Fibroblast of gingiva (primary cell): ENCODE measurements around the gene ULBP1.
"Not testable (repeated sequence)": the region's sequence is repeated elsewhere in the genome, so short reads cannot be mapped to it uniquely, and the experiment has no call there.

ENCODE experiments used
- DNase-seq: peaks from one replicate; pipeline ENCODE4 v3.0.0-alpha.2; 2011; ENCODE audit warnings: low read depth

The ULBP1 gene

DNA sequence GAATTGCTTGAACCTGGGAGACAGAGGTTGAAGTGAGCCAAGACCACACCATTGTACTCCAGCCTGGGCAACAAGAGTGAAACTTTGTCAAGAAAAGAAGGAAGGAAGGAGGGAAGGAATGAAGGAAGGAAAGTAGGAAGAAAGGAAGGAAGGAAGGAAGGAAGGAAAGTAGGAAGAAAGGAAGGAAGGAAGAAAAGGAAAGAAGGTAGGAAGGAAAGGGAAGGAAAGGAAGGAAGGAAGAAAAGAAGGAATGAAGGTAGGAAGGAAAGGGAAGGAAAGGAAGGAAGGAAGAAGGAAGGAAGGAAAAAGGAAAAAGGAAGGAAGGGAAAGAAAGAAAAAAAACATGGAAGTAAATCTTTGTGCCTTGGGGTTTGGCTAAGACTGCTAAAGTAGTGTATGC, 11.7 kb downstream of the ULBP1 start:
- no peak for DNase-seq

DNA sequence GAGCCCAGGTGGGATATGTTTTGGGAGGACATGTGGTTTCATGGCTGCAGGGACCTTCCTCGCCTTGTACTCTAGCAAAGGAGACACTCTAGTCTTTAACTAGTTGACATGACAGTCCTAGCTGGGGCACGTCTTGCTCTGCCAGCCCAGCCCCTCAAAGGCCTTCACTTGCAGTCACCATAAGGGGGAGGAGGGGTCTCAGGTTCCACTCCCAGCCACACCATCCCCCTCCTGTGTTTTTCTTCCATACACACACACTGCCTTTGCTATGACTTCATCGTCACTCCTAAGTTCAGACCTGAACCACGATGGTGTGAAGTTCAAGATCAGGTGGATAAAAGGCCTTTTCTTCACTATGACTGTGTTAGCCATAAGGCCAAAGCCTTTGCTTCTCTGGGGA, 13.5 kb downstream of the ULBP1 start:
- no peak for DNase-seq

DNA sequence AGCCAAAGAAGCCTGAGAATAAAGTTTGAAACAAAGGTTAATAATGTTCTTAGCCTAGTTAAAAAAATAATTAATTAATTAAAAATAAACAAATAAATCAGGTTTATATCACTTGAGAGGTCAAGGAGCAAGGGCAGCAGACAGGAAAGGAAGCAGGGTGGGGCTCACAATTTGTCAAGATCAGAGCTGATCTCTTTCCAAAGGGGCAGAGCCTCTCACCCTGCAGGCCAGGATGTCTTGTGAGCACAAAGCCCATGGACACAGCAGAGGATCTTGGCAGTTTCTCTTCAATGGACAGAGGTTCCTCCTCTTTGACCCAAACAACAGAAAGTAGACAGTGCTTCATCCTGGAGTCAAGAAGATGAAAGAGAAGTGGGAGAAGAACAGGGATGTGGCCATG, 14.9 kb downstream of the ULBP1 start:
- no peak for DNase-seq

DNA sequence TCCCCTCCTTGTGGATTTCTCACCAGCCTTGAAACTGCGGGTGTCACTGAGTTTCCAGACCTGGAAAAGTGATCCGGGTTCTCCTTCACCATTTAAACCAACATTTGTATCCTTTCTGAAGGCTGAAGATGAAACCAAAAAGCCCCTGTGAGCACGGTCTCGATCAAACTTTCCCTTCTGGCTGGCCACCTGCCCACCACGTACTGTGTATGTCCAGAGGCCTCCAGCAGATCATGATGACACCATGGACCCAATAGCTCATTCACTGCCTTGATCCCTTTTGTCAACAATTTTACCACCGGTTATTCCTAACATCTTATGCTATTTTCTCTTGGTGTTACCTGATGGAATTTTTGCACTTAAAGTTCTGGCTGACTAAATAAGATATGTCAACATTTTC, 15.6 kb downstream of the ULBP1 start:
- no peak for DNase-seq

DNA sequence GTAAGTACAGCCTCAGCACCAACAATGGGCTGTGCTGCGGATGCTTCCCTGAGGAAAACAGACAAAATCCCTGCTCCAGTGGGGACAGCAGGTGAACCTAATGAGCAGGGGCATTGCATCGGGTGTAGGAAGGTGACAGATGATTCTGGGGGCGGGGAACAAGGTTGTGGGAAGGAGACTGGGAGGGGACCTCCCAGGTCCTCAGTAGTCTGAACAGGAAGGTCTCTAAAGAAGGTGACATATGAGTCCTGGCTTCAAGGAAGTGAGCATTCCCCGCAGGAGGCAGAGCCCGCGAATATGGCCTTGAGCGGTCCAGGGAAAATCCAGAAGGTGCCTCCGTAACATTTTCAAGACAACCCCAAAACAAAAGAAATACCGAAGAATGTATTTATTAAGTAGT, 19.4 kb downstream of the ULBP1 start:
- DNase-seq = no peak

DNA sequence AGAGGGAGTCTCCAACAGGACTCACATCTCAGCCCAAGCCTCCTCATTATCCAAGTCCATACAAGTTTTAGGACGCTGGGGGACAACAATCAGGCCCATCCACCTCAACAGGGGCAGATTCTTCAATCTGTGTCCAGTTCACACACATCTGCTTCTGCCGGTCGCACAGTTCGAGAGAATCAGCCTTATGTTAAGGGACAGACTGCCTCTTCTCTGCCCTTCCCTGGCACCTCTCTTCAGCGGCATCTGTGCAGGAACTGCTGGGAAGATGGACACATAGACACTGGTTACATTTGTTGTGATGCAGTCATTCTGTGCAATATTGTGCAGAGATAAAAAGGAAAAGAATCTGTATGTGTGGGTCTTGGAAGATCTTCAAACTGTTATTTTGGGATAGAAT, 21.0 kb downstream of the ULBP1 start:
- DNase-seq = no peak

DNA sequence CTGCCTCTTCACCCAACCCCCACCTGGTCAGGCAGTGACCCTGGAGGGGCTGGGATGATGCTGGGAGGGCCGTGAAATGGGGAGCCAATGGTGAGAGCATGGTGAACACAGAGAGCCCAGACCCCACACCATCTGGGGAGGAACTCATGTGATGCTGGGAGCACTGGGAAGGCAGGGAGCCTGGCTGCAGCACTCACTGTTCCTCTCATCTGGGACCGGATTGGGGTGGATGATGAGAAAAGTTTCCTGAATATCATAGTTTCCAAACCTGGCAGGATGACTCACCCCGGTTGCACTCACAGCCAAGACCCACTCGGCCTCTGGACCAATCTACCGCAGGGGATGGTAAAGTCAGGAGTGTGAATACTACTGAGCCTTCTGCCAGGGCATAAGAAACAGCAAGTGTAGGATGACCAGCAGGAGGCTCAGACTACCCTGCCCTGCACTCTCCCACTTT, 21.8 kb downstream of the ULBP1 start:
- no peak for DNase-seq

DNA sequence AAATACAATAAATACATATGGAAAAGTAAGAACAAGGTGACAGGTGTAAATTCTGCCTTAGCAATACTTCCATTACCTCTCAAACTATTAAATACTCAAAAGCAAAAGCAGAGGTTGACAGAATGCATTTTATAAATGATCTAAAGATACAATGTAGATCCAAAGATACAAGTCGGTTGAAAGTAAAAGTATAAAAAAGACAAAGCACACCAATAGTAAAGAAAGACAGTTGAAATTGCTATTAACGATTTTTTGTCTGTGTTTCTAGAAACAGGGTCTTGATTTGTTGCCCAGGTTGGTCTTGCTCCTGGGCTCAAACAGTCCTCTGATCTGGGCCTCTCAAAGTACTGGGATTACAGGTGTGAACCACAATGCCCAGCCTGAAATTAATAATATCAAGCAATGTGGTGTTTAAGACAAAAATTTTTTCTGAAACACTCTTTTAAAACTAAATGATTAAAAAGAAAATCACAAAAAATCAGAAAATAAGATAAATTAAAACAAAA, 23.9 kb downstream of the ULBP1 start:
- DNase-seq = no peak

DNA sequence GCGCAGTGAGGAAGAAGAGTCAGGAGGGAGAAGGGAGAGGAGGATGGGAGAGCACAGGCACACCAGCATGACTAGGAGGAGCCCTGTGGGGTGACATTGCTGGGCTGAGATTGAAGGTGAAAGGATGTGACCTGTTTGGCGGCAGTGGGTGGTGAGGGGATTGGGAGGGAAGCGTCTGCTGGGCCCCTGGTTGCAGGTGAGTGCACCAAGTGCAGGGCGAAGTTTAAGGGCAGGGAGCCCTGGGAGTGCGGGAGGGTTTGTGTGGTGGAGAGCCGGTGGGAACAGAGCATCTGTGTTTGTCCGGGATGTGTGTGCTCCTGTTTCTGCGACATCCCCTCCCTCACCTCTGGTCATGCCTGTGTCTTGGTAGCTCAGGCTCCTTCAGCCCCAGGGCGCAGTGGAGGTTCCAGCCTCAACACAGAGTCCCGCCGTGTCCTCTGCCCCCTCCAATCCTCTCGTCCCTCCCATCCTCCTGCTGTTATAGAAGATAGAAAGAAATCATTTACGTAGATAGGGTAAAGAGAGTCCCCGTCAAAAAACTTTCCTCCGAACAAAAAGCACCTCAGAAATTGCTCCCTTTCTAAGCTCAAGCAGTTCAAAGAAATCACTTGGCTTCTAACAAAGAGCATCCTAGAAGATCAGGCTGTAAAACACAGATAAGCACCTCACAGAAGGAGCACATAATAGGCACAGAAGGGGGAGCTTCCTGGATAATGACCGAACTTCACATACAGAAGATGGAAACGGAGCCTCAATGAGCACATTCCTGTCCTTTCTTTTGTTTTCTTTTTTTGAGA, 25.0 kb downstream of the ULBP1 start:
- DNase-seq = no peak

DNA sequence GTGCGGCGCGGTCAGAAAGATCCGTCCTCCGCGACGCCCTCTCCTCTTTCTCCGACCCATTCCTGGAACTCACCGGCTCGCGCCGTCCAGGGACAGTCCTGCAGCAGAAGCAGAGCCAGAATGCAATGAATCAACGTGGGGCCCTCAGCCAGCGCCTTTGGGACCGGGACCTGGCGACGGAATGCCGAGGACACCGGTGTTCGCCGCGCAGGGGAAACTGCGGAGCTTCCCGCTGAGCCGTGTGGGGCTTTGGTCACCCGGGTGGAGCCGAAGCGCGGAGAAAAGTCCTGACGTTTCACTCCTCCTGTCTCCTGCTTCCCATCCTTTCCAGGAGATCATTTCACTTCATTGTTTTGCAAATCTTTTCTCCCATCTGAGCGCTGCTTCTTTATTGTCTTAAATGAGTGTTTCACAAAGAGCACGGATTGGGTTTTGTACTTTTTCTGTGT, 26.5 kb downstream of the ULBP1 start:
- no peak for DNase-seq

DNA sequence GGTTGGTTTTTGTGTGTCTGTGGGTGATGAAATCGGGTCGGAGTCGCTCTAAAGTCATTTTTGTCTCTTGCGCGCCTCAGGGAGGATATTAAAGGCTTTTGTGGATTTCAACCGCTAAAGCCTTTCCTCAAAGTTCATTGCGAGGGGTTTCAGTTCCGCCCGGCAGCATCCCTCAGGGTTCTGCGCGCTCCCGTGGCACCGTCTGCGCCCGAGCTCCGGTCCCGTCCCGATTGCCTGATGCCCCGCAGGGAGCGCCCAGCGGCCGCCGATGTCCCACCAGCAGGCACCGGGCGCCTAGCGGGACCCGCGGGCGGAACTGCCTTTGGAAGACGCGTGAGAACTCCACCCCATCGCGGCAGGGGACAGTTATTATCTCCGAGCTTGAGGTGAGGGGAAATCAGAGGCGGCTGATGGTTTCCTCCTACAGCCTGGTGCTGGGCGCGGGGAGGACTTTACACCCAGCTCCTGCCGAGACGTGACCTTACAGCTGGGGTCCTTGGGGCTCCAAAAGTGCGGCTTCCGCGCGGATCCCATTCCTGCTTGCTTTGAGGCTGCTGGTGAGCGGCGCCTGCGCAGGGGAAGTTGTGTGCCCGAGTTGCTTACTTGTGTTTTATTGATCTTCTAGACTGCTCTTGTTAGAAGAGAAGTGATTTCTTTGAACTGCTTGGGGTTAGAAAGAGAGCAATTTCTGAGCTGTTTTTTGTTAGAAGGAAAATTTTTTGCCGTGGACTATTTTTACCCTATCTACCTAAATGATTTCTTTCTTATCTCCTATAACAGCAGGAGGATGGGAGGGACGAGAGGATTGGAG, 27.1 kb downstream of the ULBP1 start:
- DNase-seq = no peak

DNA sequence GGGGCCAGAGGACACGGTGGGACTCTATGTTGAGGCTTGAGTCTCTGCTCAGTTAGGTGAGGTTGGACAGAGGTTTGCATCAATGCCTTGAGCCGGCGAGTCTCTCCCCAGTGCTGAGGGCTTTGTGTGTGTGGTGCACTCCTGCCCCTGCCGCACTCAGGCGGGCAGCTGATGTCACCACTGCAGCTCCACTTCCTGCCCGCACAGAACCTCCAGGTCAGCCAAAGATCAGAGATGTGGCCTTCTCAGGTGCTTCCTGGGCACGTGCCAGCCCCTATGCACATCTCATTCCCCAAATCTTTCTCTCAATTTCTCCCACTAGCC, 27.7 kb downstream of the ULBP1 start:
- DNase-seq = not testable (repeated sequence)

DNA sequence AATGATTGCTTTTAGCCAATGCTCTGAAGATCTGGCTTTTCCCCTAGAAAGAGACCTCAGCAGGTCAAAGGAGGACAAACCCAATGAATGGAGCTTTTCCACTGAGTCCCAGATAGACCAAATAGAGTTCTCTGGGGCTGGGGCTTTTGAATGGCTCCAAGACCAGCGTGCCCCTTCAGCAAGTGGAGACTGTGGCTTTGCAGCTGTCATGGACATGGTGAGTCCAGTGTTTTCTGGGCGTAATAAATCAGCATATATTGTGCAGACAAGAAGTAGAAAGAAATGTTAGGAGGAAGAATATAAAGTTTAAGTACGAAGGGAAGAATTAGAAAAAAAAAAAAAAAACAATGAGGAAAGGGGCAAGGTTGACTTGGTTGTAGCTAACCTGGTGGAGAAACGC, 28.1 kb downstream of the ULBP1 start:
- DNase-seq = no peak

DNA sequence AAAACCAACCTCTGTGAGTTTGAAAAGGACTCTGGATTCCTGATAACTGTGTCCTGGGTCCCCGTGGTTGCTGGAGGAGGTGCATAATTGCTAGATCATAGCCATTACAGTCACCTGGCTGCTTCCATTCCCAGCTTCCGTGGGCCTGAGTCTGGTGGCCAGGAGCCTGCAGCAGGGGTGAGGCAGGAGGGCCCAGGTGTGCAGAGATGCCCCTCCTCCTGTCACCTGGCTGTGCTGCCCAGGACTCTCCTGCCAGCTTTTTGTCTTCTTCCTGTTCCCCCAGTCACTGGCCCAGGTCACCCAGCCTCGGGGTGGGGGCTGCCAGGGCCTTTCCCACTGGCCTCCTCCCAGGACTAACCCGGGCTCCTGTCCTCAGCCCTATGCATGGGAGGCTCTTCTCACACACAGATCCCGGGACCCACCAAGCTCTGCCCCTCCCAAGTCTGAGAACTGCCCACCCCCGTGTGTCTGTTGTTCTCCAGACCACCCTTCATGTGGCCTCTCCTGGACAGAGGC, 31.6 kb downstream of the ULBP1 start:
- no peak for DNase-seq

DNA sequence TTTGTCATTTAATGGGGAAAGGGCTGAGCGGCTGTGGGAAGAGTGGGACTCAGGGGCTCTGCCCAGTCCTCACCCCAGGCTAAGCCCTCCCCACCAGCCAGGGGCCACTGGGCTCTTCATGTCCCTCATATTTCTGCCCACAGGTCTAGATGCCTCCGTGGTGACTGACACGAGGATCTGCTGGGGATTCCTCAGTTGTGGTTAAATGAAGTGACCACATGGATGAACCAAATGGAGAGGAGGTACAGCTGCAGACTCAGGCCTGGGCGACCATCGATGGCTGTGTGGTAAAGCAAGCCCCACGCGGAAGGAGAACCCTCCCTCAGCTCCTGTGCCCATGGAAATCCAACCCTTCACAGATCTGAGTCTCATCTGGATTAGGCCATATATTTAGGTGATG, 32.2 kb downstream of the ULBP1 start:
- DNase-seq = no peak

DNA sequence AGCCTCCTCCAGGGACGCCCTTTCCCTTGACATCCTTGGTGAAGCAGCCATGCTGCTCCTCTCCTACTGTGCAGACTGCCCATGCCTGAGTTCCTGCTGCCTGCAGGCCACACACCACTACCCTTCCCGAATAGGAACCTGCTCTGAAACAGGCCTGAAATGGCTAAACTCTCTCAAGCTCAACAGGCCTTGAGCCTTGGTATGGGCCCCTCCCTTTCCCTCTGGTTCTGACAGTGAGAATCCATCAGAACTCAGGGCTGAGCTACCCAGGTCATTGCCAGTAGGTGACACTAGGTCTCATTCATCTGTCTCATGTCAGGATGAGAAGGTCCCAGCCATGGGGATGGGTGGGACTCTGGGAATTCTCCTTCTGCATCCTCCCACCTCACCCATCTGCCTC, 35.9 kb downstream of the ULBP1 start:
- no peak for DNase-seq

DNA sequence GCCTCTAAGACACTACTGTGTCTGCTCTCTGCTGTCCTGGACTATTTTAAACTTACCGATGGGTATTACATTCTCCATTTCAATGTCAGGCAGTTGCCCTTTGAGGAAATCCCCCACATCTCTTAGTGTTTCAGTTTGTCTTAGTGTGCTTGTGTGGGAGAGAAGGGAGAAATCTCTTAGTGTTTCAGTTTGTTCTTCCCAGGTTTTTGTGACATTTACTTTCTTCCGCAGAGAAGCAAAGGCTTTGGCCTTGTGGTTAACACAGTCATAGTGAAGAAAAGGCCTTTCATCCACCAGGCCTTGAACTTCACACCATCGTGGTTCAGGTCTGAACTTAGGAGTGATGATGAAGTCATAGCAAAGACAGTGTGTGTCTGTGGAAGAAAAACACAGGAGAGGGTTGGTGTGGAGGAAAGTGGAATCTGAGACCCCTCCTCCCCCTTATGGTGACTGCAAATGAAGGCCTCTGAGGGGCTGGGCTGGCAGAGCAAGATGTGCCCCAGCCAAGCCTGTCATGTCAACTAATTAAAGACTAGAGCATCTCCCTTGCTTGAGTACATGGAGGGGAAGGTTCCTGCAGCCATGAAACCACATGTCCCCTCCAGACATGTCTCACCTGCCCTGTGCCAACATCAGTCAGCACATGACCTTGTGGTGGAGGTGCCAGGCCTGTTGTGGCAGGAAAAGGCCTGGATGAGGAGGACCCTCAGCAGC, 37.7 kb downstream of the ULBP1 start:
- no peak for DNase-seq

DNA sequence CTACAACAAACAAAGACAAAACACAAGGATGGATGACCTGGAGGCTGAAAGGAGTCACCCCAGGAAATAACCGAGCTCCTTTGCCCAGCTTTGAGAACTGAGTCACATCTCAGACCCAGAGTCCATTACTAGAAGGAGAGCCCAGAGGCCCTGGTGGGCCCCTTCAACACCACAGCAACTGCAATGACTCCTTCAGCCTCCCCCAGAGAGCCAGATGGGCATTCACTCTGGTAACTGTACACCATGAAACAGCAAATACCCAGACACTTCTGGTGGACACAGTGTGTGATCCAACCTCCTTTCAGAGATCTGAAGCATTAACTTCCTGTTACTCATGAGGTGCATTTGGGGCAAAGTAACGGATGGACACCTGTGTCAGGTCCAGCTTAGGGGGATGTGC, 39.0 kb downstream of the ULBP1 start:
- no peak for DNase-seq

DNA sequence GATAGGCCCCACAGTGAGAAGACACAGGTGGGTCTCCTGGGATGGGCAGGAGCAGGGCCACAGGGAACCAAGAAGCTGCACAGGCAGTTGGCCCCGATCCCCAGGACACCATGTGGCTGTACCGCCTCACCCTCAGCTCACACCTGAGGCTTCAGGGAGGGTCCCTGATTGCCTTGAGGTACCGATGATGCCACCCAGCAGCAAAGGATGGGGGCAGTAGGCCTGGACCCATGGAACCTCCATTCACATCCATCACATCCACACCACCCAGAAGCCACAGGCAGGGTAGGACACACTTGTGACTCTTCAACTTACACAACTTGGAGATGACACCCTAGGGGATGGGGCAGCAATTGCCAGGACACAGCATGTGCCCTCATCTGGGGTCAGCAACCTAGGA, 39.9 kb downstream of the ULBP1 start:
- not testable (repeated sequence) for DNase-seq

DNA sequence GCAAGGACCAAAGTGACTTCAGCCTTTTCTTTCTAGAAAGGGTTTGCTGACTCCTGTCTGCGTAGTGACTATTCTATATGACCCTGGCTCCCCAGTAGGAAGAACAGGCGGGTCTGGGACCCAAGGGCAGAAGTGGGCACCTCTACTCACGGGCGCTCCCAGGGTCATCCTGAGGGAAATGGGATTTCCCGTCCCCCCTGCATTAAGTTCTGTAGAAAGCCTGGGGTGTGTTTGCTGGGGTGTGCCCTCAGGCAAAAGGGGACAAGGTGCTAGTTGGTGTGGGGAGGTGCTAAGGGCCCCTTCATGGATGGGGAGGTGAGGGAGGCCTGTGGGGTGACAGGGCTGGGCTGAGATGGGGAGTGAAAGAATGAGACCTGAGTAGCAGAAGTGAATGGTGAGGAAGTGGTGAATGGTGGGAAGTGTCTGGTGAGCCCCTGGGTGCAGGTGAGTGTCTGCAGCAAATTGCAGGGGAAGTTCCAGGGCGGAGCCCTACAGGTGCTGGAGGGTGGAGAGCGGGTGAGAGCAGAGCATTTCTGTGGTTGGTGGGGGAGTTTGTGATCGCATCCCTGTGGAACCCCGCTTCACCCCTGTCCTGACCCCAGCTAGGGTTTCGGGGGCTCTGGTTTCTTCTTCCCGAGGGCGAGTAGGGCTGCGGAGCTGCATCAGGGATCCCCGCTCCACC, 40.5 kb downstream of the ULBP1 start:
- DNase-seq = no peak

DNA sequence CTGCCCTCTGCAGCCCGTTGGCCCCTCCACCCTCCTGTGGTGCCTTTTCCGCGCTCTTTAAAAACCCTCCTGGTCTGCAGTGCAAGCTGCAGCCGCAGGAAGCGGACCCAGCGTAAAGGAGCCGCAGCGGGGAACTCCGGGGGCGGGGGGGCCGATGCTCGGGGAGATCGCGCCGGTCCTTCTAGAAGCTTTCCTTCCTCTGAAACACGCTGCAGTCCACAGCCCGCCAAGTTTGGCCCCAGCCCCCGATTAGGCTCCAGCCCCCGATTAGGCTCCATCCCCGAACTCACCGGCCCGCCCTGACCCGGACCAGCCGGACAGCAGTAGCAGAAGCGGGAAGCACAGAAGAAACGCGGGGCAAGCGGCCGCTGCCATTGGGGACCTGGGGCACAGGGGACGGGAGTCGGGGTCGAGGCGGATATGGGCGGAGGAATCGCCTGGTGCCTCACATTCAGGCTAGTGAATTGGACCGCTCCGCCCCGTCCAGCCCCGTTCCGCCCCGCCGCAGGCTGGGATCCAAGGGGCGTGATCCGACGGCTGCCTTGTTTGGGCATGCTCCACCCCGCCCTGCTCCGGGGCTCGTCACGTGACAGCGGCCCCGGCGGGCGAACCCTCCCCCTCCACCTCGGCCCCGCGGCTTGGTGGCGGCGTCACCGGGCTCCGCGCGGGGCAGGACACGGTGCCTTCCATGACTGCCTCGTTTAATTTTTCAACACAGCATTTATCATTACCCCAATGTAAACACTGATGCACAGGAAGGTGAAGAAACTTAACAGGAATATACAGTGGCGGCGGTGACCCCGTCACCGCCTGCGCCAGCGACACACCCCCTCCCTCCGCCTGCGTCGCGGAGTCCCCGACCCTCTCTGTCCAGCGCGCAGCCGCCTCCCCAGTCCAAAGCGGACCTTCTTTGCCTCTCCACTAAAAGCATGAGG, 41.3 kb downstream of the ULBP1 start:
- peak; percentile 86 for DNase-seq
